ACHN (cell line): ENCODE measurements around the gene SLC7A10.
"Not testable (repeated sequence)": the region's sequence is repeated elsewhere in the genome, so short reads cannot be mapped to it uniquely, and the experiment has no call there.

Experiments
- DNase-seq: peaks from one replicate; pipeline ENCODE4 v3.0.0-alpha.2; 2015
- in situ Hi-C: cut with HindIII; loops from 2 replicates; pipeline ENCODE4 v1.10.0; 2017; ENCODE audit warnings: low sequenced_read_pairs, low pct_ligation_motif_present, low pct_unique_long_range_greater_than_20kb

SLC7A10 gene

DNA sequence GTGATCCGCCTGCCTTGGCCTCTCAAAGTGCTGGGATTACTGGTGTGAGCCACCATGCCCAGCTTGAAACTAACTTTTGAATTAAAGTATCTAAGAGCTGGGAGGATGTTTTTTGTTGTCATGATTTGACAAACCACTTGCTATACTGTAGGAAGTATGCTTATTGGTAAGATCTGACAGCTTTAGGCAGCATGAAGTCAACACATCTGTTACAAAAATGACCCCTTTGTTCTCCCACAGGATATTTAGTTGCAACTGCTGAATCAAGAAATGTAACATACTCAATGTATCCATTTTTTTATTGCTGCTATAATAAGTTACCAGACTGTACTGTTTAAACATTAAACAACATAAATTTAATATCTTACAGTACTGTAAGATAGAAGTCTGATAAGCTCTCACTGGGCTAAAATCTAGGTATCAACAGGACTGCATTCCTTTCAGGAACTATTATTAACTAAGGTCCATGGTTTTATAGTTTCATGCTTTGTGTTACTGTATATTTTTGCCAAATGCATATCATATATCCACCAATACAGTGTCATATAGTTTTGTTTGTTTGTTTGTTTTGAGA lies 54.3 kb downstream of the SLC7A10 start:
- in situ Hi-C loops, result no loop called here

DNA sequence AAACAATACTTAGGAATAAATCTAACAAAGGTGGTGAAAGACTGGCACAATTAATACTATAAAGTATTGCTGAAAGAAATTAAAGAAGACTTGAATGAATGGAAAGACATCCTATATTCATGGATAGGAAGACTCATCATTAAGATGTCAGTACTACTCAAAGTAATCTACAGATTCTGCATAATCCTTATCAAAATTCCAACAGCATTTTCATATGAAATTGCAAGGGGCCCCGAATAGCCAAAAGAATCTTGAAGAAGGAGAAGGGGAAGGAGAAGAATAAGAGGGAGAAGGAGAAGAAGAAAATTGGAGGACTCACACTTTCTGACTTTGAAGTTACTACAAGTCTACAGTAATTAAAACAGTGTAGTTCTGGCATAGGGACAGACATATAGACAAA lies 57.1 kb downstream of the SLC7A10 start:
- in situ Hi-C loops, result no loop called here

More for the DNA sequence above, 54.3 kb downstream of the SLC7A10 start:
- no peak for DNase-seq

DNA sequence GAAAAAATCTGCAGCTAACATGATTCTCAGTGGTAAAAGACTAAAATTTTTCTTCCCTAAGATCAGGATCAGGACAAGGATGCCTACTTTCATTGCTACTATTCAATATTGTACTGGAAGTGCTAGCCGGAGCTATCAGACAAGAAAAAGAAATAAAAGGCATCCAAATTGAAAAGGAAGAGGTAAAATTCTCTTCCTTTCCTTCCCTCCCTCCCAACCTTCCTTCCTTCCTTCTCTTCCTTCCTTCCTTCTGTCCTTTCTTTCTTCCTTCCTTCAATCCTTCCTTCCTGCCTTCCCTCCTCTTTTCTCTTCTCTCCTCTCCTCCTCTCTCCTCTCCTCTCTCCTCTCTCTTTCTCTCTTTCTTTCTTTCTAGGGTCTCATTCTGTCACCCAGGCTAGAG lies 58.2 kb downstream of the SLC7A10 start:
- DNase-seq, result no peak
- in situ Hi-C loops, result no loop called here

More for the DNA sequence above, 57.1 kb downstream of the SLC7A10 start:
- DNase-seq, result no peak

DNA sequence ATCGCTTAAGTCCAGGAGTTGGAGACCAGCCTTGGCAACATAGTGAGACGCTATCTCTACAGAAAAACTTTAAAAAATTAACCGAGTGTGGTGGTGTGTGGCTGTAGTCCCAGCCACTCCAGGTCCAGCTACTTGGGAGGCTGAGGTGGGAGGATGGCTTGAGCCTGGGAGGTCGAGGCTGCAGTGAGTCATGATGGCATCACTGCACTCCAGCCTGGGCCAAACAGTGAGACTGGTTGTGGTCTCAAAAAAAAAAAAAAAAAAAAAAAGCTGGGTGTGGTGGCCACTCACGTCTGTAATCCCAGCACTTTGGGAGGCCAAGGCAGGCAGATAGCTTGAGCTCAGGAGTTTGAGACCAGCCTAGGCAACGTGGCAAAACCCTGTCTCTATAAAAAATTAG lies 59.6 kb downstream of the SLC7A10 start:
- in situ Hi-C loops, DNase-seq: not testable (repeated sequence)

DNA sequence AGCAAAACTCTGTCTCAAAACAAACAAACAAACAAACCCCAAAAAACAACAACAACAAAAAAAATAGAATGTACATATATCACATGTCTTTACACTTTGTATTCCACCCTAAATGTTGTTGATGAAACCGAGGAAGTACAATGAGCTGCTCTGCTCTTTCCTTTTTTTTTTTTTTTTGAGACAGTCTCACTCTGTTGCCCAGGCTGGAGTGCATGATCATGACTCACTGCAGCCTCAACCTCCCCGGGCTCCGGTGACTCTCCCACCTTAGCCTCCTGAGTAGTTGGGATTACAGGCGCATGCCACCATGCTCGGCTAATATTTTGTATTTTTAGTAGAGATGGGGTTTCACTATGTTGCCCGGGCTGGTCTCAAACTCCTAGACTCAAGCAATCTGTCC lies 62.2 kb downstream of the SLC7A10 start:
- no peak for DNase-seq
- in situ Hi-C loops, result no loop called here

DNA sequence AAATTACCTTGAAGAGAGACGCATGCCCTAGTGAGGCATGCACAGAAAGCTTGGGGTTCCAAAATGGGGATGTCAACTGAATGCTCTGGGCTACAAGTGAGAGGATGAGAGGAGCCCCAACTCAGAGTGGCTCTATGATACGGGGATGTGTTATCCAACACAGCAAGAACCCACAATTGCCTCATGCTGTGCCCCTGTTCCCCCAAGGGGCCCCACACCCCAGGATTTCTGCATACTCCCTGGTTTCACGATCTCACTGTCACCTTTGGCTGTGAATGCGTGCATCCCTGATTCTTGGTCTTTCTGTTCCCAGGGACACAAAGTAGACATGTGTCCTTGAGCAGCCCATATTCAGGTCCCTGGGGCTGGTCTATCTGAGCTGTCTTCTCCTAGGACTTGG lies 64.4 kb downstream of the SLC7A10 start:
- DNase-seq, result no peak
- in situ Hi-C loops, result no loop called here

DNA sequence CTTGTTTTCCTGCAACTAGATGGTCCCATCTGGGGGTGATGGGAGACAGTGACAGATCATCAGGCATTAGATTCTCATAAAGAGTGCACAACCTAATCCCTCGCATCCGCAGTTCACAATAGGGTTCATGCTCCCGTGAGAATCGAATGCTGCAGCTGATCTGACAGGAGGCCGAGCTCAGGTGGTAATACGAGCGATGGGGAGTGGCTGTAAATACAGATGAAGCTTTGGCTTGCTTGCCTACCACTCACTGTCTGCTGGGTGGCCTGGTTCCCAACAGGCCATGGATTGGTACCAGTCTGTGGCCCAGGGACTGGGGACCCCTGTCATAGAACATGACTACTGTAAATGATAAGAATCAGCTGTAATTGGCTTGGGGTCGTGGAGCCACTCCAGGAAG lies 65.8 kb downstream of the SLC7A10 start:
- no peak for DNase-seq
- in situ Hi-C loops, result no loop called here

DNA sequence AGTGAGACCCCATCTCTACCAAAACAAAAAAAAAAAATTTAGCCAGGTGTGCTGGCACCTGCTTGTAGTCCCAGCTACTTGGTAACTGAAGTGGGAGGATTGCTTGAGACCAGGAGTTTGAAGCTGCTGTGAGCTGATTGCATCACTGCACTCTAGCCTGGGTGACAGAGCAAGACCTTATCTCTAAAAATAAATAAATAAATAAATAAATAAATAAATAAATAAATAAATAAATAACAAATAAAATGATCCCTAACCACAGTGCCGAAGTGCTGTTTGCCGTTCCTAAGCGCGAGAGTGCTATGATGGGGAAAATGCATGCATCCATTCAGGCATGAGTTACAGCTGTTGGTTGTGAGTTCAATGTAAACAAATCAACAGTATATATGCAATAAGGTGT lies 66.5 kb downstream of the SLC7A10 start:
- DNase-seq, result no peak
- in situ Hi-C loops, result no loop called here
